Measurements from ENCODE around the gene COL4A5.

COL4A5 gene

DNA sequence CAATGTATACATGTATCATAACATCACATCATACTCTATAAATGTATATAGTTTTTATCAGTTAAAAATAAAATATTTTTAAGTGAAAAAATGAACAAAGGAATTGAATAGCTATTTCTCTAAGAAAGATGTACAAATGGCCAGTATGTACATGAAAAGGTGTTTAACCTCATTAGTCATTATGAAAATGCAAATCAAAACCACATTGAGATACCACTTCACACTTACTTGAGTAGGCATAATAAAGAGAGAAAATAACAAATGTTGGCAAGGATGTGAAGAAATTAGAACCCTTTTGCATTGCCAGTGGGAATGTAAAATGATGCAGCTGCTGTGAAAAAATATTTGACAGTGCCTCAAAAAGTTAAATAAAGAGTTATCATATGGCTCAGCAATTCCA, 201.2 kb downstream of the COL4A5 start:
- no peak for DNase-seq (ENCODE audit: low spot score)
- TF ChIP-seq, protein P1, sequence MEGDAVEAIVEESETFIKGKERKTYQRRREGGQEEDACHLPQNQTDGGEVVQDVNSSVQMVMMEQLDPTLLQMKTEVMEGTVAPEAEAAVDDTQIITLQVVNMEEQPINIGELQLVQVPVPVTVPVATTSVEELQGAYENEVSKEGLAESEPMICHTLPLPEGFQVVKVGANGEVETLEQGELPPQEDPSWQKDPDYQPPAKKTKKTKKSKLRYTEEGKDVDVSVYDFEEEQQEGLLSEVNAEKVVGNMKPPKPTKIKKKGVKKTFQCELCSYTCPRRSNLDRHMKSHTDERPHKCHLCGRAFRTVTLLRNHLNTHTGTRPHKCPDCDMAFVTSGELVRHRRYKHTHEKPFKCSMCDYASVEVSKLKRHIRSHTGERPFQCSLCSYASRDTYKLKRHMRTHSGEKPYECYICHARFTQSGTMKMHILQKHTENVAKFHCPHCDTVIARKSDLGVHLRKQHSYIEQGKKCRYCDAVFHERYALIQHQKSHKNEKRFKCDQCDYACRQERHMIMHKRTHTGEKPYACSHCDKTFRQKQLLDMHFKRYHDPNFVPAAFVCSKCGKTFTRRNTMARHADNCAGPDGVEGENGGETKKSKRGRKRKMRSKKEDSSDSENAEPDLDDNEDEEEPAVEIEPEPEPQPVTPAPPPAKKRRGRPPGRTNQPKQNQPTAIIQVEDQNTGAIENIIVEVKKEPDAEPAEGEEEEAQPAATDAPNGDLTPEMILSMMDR (IDR thresholded peaks at IDR 0.05; ENCODE audit: extremely low read depth, missing control alignments) = no peak

DNA sequence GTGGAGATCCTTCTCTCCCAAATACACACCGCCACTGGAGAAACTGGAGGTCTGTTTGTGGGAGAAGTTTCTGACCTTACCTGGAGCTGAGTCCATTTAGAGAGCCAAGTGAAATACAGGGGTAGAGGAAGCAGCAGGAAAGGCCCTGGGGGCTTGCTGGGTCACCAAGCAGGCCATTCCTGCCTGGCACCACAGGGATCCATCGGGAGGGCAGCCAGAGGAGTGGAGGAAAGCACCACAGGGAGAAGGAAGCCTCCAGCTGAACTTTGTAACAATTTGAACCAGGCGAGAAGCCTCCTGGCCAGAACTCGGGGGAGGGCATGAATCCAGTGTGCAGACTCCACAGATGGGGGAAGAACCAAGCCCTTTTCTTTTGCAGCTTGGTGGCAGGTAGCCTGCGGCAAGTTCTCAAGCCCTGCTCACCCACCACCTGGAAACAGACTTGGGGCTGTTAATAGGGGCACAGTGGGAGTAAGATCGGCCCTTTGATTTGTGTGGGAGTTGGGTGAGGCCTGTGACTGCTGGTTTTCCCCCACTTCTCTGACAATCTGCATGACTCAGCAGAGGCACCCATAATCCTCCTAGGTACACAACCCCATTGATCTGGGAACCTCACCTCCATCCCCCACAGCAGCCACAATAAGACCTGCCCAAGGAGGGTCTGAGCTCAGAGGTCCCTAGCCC, 202.1 kb downstream of the COL4A5 start:
- TF ChIP-seq, protein P1 (IDR thresholded peaks at IDR 0.05; ENCODE audit: extremely low read depth, missing control alignments) = no peak

DNA sequence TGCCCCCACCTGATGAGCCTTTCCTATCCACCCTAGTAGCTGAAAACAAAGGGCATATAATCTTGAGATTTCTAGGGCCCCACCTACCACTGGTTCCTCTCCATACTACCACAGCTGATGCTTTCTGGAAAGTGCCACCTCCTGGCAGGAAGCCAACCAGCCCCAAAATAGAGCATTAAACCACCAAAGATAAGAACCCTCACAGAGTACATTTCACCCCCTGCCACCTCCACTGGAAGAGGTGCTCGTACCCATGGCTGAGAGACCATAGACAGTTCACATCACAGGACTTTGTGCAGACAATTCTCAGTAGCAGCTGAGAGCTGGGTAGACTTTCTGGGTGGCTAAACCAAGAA, 202.6 kb downstream of the COL4A5 start:
- TF ChIP-seq, protein P1 (IDR thresholded peaks at IDR 0.05; ENCODE audit: extremely low read depth, missing control alignments) = no peak

More for the DNA sequence above, 202.1 kb downstream of the COL4A5 start:
- no peak for DNase-seq (ENCODE audit: low spot score)

DNA sequence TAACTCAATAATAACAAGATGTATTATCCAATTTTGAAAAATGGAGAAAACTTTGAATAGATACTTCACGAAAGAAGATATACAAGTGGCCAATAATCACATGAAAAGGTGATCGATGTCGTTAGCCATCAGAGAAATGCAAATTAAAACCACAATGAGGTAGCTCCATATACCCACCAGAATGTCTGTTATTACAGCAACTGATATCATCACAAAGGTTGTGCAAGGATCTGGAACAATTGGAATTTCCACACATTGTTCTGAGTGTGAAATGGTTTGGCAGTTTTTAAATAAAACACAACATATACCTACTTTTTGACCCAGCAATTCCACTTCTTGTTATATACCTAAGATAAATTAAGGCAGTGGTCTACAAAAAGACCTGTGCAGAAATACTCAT, 225.1 kb downstream of the COL4A5 start:
- no peak for DNase-seq (ENCODE audit: low spot score)
- TF ChIP-seq, protein P1 (IDR thresholded peaks at IDR 0.05; ENCODE audit: extremely low read depth, missing control alignments) = no peak

More for the DNA sequence above, 202.6 kb downstream of the COL4A5 start:
- DNase-seq (ENCODE audit: low spot score) = no peak

DNA sequence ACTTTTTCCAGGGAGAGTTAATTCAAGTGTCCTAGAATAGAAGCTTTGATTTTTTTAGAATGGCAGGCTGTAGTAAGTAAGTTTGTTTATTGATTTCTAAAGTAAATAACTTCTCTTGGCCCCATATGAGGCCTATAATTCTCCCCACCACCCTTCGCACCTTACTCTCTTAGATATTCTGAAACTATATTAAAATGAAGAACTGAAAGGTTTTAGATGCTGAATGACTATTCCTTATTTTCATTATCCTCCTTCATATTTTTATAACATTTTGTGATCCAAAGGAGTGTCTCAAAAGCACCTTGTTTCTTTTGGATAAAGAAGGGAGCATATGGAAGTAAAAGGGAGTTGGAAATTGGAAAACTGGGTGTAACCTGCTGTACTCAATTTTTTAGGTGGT, 226.5 kb downstream of the COL4A5 start:
- DNase-seq (ENCODE audit: low spot score) = no peak
- TF ChIP-seq, protein P1 (IDR thresholded peaks at IDR 0.05; ENCODE audit: extremely low read depth, missing control alignments) = no peak

DNA sequence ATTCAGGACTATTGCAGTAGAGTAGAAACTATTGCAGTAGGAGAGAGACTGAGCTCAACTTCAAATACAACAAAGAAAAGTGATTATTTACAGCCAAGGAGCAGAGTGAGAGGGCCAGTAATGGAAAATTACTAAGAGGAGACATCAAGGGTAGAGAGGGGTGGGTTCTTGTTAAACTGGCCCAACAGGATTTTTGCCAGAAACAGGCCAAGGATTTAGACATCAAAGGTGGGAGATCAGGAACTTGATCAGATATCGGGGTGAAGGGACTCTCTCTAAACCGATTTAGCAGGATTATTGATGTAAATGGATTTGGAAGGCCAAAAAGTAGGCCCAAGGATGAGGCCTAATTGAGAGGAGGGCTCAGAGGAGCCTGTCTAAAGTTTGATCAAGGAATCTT, 231.9 kb downstream of the COL4A5 start:
- TF ChIP-seq, protein P1 (IDR thresholded peaks at IDR 0.05; ENCODE audit: extremely low read depth, missing control alignments) = no peak

DNA sequence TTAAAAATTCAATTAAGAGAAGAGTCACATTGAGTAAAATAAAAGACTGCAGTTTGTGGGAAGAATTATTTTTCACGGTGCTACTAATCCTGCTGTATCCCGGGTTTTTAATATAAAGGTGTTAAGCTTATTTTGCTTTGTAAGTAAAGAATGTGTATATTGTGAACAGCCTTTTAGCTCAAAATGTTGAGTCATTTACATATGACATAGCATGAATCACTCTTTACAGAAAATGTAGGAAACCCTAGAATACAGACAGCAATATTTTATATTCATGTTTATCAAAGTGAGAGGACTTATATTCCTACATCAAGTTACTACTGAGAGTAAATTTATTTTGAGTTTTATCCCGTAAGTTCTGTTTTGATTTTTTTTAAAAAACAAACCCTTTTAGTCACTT, 257.1 kb downstream of the COL4A5 start:
- no peak for DNase-seq (ENCODE audit: low spot score)
- TF ChIP-seq, protein P1 (IDR thresholded peaks at IDR 0.05; ENCODE audit: extremely low read depth, missing control alignments) = no peak

More for the DNA sequence above, 231.9 kb downstream of the COL4A5 start:
- no peak for DNase-seq (ENCODE audit: low spot score)
